Suprapubic skin (tissue), 4 donors: Measurements from ENCODE around the gene ZCCHC24. TPM values are rescaled to one million over a fixed set of nuclear protein-coding genes. Genes with fewer than 3 reads are reported as not detected.

Experiments used
- DNase-seq, 2 donors: peaks; one replicate each; pipeline ENCODE4 v3.0.0-alpha.2; 2019; ENCODE audit warnings: low spot score in 2 of 2
- H3K27ac ChIP-seq: fragments of 200-600 bp; sonication (generic); one replicate; pipeline ENCODE4 v1.5.1; 2019
- H3K27me3 ChIP-seq: fragments of 200-600 bp; sonication (generic); one replicate; pipeline ENCODE4 v1.5.1; 2019
- H3K36me3 ChIP-seq: fragments of 200-600 bp; sonication (generic); one replicate; pipeline ENCODE4 v1.5.1; 2019
- H3K4me1 ChIP-seq: fragments of 200-600 bp; sonication (generic); one replicate; pipeline ENCODE4 v1.5.1; 2019
- H3K4me3 ChIP-seq: fragments of 200-600 bp; sonication (generic); one replicate; pipeline ENCODE4 v1.5.1; 2019; ENCODE audit warnings: mild to moderate bottlenecking
- H3K9me3 ChIP-seq: fragments of 200-600 bp; sonication (generic); one replicate; pipeline ENCODE4 v1.5.1; 2019
- EP300 ChIP-seq: sonication (generic); formaldehyde crosslinking; IDR thresholded peaks from one replicate; pipeline ENCODE4 v1.6.1; 2017; ENCODE audit warnings: antibody characterized with exemption
- POLR2A ChIP-seq, 2 donors: fragments of 450-650 bp; IDR thresholded peaks; one replicate each; pipeline ENCODE4 v1.6.1; 2017; ENCODE audit warnings: antibody characterized with exemption in 2 of 2, mild to moderate bottlenecking in 2 of 2, moderate library complexity in 2 of 2
- POLR2AphosphoS5 ChIP-seq, 3 donors: sonication (generic); formaldehyde crosslinking; IDR thresholded peaks; one replicate each; pipeline ENCODE4 v1.6.1; 2017; ENCODE audit warnings: antibody characterized with exemption in 3 of 3
- WGBS: methylation state at CpG from one replicate; pipeline ENCODE4 v1.1.5; 2018; 5-methylcytosine and 5-hydroxymethylcytosine counted together
- total RNA-seq, 4 donors: library from RNA; depleted of rRNA; stranded (reverse); fragments of >200 nt; gene quantifications; one replicate each; pipeline ENCODE4 v1.1.0, GENCODE V29; 2016
- TF ChIP-seq, protein P1 (sequence below), 2 donors: fragments of 200-600 bp in 1 of 2; fragments of 450-650 bp in 1 of 2; sonication (generic) in 1 of 2; IDR thresholded peaks; one replicate each; pipeline ENCODE4 v1.5.1; 2016 to 2019; ENCODE audit warnings: antibody characterized with exemption in 2 of 2, mild to moderate bottlenecking in 1 of 2, moderate library complexity in 1 of 2

ZCCHC24 gene
- total RNA-seq, 4 donors from 2014 or later, result 8.9 to 17.3 (median 12.8) TPM

DNA sequence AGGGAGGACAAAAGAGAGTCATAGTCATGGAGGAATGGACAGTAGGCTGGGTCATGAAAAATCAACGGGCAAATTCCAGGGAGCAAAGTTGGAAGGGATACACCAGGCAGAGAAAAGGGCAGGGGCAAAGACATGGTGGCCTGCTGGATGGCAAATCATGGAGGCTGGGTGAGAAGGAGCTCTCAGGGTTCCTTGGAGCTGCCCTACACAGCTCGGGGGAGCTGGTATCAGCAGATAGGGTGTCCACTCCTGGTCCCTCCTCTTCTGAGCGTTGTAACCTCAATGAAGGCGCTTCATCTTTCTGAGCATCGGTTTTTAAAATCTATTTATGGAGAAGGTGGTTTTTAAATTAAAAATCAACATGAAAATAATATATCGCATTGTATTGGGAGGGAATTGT, 39.1 kb upstream of the ZCCHC24 start:
- WGBS, result 78% methylated on average over 6 of the region's 6 CpGs
- H3K4me1 ChIP-seq, result peaks cover 36% of the 10 kb centered on the region
- H3K27ac ChIP-seq, result no peak overlapping the region
- no peaks in the 10 kb centered on the region for H3K36me3 ChIP-seq
- TF ChIP-seq POLR2A (IDR thresholded peaks at IDR 0.05), result no peak
- no peak for TF ChIP-seq POLR2AphosphoS5 (IDR thresholded peaks at IDR 0.05)
- TF ChIP-seq, protein P1, sequence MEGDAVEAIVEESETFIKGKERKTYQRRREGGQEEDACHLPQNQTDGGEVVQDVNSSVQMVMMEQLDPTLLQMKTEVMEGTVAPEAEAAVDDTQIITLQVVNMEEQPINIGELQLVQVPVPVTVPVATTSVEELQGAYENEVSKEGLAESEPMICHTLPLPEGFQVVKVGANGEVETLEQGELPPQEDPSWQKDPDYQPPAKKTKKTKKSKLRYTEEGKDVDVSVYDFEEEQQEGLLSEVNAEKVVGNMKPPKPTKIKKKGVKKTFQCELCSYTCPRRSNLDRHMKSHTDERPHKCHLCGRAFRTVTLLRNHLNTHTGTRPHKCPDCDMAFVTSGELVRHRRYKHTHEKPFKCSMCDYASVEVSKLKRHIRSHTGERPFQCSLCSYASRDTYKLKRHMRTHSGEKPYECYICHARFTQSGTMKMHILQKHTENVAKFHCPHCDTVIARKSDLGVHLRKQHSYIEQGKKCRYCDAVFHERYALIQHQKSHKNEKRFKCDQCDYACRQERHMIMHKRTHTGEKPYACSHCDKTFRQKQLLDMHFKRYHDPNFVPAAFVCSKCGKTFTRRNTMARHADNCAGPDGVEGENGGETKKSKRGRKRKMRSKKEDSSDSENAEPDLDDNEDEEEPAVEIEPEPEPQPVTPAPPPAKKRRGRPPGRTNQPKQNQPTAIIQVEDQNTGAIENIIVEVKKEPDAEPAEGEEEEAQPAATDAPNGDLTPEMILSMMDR (IDR thresholded peaks at IDR 0.05), result no peak
- no peaks in the 10 kb centered on the region for H3K27me3 ChIP-seq
- DNase-seq, result peak in 1 of 2 donors; percentile 38
- H3K4me3 ChIP-seq, result no peak overlapping the region
- no peaks in the 10 kb centered on the region for H3K9me3 ChIP-seq

DNA sequence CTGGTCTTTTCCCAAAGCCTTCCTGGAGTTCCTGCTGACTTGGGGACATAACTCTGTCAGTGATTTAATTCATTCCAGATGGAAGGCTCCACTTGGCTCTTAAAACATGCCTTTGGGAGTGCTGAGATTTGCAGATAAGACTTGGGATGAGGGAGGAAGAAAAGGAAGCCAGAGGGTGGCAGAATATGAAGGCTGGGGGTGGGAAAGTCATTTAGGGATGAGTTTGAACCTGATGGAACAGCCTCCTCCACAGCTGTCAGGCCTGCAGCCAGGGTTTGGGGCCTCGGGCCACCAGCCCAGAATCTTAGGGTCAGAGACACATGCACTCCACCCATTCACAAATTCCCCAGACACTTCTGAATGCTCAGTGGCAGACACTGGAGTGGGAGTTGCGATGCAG, 38.5 kb upstream of the ZCCHC24 start:
- no peak overlapping the region for H3K4me3 ChIP-seq
- peak in 1 of 2 donors; percentile 82 for DNase-seq
- 31% methylated on average over 2 of the region's 2 CpGs for WGBS
- H3K36me3 ChIP-seq, result no peaks in the 10 kb centered on the region
- TF ChIP-seq POLR2A (IDR thresholded peaks at IDR 0.05) (no peak), POLR2AphosphoS5 (IDR thresholded peaks at IDR 0.05) (no peak), EP300 (no peak)
- TF ChIP-seq, protein P1 (IDR thresholded peaks at IDR 0.05), result no peak
- H3K27ac ChIP-seq, result peak overlapping the region; percentile 82
- H3K9me3 ChIP-seq, result no peaks in the 10 kb centered on the region
- peaks cover 34% of the 10 kb centered on the region for H3K4me1 ChIP-seq
- H3K27me3 ChIP-seq, result no peaks in the 10 kb centered on the region

DNA sequence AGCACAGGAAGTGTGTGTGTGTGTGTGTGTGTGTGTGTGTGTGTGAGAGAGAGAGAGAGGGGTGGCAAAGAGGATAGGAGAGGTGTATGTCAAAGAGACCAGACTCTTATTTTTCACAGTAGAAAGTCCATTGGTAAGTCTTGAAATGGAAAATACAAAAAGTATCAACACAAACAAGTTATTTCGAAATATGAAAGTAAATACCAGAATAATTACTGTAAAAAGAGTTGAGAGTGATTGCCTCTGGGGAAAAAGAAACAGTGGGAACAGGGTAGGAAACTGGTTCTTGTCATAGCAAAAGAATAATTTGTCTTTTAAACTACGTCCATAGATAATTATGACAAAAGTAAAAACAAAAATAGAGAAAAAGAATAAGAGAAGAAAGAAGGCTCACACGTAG, 37.9 kb upstream of the ZCCHC24 start:
- no peak for TF ChIP-seq POLR2A (IDR thresholded peaks at IDR 0.05)
- no peak for TF ChIP-seq POLR2AphosphoS5 (IDR thresholded peaks at IDR 0.05)
- no peak for TF ChIP-seq EP300
- TF ChIP-seq, protein P1 (IDR thresholded peaks at IDR 0.05), result no peak
- peak overlapping the region; percentile 82 for H3K27ac ChIP-seq

DNA sequence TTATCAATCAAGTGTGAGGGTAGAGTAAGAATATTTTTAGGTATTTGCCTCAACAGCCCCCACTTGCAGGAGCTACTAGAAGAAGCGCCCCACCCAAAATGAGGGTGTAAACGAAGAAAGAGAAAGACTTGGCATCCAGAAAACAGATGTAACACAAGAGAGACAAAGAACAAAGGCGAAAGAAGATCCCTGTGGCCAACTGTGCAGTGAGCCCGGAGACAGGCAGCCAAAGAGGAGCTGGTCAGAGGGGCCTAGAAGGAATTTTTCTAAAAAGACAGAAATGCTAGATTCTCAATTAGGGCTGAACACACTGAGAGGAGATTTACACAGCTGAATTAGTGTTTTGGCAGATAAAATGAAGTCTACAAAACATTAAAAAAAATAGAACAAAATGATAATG, 37.3 kb upstream of the ZCCHC24 start:
- DNase-seq, result no peak
- 35% methylated on average over 4 of the region's 4 CpGs for WGBS

More for the DNA sequence above, 37.9 kb upstream of the ZCCHC24 start:
- 25% methylated on average over 3 of the region's 3 CpGs for WGBS
- H3K9me3 ChIP-seq, result no peaks in the 10 kb centered on the region
- H3K4me3 ChIP-seq, result no peak overlapping the region
- peaks cover 29% of the 10 kb centered on the region for H3K4me1 ChIP-seq
- no peaks in the 10 kb centered on the region for H3K36me3 ChIP-seq
- no peaks in the 10 kb centered on the region for H3K27me3 ChIP-seq
- no peak for DNase-seq

DNA sequence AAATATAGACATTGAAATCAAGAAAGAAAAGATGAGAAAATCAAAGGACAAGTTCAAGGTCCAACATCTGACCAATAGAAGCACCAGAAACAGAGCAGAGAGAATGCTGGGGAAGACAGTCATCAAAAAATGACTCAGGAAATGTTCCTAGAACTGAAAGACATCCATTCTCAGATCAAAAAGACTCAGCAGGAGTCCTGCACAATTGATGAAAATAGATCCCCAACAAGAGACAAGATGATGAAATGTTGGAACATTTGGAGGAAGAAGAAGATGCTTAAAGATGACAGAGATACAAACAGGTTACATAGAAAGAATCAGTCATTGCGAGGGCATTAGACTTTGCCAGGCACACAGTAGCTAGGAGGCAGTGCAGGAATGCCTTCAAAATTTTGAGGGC, 36.9 kb upstream of the ZCCHC24 start:
- Histone ChIP-seq H3K27ac (peak overlapping the region; percentile 82), H3K27me3 (no peaks in the 10 kb centered on the region), H3K4me3 (no peak overlapping the region), H3K4me1 (peaks cover 19% of the 10 kb centered on the region), H3K36me3 (no peaks in the 10 kb centered on the region), H3K9me3 (no peaks in the 10 kb centered on the region)
- DNase-seq, result no peak
- TF ChIP-seq, protein P1 (IDR thresholded peaks at IDR 0.05), result no peak
- TF ChIP-seq EP300 (no peak), POLR2AphosphoS5 (IDR thresholded peaks at IDR 0.05) (no peak), POLR2A (IDR thresholded peaks at IDR 0.05) (no peak)
- 73% methylated on average over 1 of the region's 1 CpG for WGBS

More for the DNA sequence above, 37.3 kb upstream of the ZCCHC24 start:
- no peak overlapping the region for H3K4me3 ChIP-seq
- H3K9me3 ChIP-seq, result no peaks in the 10 kb centered on the region
- no peaks in the 10 kb centered on the region for H3K27me3 ChIP-seq
- TF ChIP-seq, protein P1 (IDR thresholded peaks at IDR 0.05), result no peak
- TF ChIP-seq POLR2AphosphoS5 (IDR thresholded peaks at IDR 0.05) (no peak), POLR2A (IDR thresholded peaks at IDR 0.05) (no peak), EP300 (no peak)
- peaks cover 24% of the 10 kb centered on the region for H3K4me1 ChIP-seq
- H3K36me3 ChIP-seq, result no peaks in the 10 kb centered on the region
- H3K27ac ChIP-seq, result peak overlapping the region; percentile 82
